Parathyroid adenoma (tissue), 2 donors: ENCODE data around the gene GPC5.

Experiments
- H2AFZ ChIP-seq: fragments of 300-600 bp; sonication (generic); one replicate; pipeline ENCODE4 v1.7.0; 2017; ENCODE audit warnings: antibody characterized with exemption, mild to moderate bottlenecking
- H3K27ac ChIP-seq: fragments of 300-600 bp; sonication (generic); one replicate; pipeline ENCODE4 v1.7.0; 2017
- H3K27me3 ChIP-seq: fragments of 300-600 bp; sonication (generic); one replicate; pipeline ENCODE4 v1.7.0; 2017; ENCODE audit warnings: low read length; ENCODE audit not compliant: control insufficient read depth, insufficient read depth
- H3K36me3 ChIP-seq: fragments of 300-600 bp; sonication (generic); one replicate; pipeline ENCODE4 v1.7.0; 2017; ENCODE audit warnings: low read length; ENCODE audit not compliant: control insufficient read depth, insufficient read depth
- H3K4me1 ChIP-seq: fragments of 300-600 bp; sonication (generic); one replicate; pipeline ENCODE4 v1.7.0; 2017; ENCODE audit warnings: control low read depth
- H3K4me2 ChIP-seq: fragments of 300-600 bp; sonication (generic); one replicate; pipeline ENCODE4 v1.7.0; 2017; ENCODE audit warnings: low read length
- H3K4me3 ChIP-seq: fragments of 300-600 bp; sonication (generic); one replicate; pipeline ENCODE4 v1.7.0; 2017; ENCODE audit warnings: low read depth, low read length
- H3K79me2 ChIP-seq: fragments of 300-600 bp; sonication (generic); one replicate; pipeline ENCODE4 v1.7.0; 2017; ENCODE audit warnings: control low read depth
- H3K9ac ChIP-seq: fragments of 300-600 bp; sonication (generic); one replicate; pipeline ENCODE4 v1.7.0; 2017; ENCODE audit warnings: mild to moderate bottlenecking
- H3K9me3 ChIP-seq: fragments of 300-600 bp; sonication (generic); one replicate; pipeline ENCODE4 v1.7.0; 2017; ENCODE audit warnings: low read length; ENCODE audit not compliant: control insufficient read depth
- TF ChIP-seq, protein P1 (sequence below): fragments of 300-600 bp; sonication (generic); IDR thresholded peaks from one replicate; pipeline ENCODE4 v1.7.0; 2017; ENCODE audit warnings: antibody characterized with exemption, mild to moderate bottlenecking
- donor health status: primary hyperparathyroidism.

GPC5 gene

DNA sequence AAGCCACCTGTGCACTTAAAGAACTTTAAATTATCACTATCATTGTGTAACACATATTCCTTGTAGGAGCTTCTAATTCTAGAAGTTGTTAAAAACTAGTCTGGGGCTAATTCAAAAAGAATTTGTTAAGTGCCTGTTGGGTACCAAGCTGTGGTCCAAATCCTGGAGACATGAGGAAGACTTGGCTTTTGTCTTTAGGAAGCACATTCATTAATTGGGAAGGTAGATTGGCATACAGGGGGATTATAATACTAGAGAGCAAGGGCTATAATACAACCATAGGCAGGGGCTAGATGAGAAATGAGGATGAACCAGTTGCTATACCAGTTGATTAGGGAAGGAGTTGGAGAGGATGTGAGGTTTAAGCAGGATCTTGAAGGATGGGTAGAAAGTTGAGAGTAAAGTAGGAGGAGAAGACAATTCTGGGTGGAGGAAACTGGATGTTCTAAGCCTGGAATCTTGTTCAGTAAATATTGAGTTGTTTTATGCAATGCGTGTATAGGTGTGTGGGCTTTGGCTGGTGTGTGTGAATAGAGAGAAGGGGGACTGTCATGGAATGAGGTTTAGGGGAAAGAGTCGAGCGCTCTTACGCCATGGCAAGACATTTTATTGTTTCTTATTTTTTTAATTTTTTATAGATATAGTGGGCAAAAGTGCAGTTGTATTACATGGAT lies 350.1 kb downstream of the GPC5 start:
- H3K9me3 ChIP-seq = no peaks in the 10 kb centered on the region
- no peaks in the 10 kb centered on the region for H3K36me3 ChIP-seq
- no peak overlapping the region for H3K4me3 ChIP-seq
- TF ChIP-seq, protein P1, sequence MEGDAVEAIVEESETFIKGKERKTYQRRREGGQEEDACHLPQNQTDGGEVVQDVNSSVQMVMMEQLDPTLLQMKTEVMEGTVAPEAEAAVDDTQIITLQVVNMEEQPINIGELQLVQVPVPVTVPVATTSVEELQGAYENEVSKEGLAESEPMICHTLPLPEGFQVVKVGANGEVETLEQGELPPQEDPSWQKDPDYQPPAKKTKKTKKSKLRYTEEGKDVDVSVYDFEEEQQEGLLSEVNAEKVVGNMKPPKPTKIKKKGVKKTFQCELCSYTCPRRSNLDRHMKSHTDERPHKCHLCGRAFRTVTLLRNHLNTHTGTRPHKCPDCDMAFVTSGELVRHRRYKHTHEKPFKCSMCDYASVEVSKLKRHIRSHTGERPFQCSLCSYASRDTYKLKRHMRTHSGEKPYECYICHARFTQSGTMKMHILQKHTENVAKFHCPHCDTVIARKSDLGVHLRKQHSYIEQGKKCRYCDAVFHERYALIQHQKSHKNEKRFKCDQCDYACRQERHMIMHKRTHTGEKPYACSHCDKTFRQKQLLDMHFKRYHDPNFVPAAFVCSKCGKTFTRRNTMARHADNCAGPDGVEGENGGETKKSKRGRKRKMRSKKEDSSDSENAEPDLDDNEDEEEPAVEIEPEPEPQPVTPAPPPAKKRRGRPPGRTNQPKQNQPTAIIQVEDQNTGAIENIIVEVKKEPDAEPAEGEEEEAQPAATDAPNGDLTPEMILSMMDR = no peak
- no peak overlapping the region for H3K27ac ChIP-seq
- no peaks in the 10 kb centered on the region for H3K4me1 ChIP-seq
- no peak overlapping the region for H3K9ac ChIP-seq
- no peaks in the 10 kb centered on the region for H3K79me2 ChIP-seq
- H3K4me2 ChIP-seq = no peak overlapping the region
- no peak overlapping the region for H2AFZ ChIP-seq
- no peaks in the 10 kb centered on the region for H3K27me3 ChIP-seq

DNA sequence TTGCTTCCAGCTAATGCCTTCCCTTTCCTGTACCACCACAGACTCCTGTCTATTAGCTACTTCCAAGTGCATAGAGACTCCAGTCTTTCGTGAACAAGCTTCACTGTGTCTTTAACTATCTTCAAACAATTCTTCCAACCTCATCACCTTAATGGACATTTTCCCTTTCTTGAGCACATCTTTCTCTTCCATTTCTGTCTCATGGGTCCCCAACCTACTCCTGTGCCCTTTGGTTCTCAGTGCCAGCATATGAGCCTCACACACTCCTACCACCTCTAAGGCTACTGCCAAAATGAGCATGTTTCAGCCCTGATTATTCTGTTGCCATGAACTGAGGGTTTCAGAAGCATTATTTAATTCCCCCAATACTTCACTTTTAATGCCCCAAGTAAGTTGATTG lies 360.3 kb downstream of the GPC5 start:
- Histone ChIP-seq H3K27me3 (no peaks in the 10 kb centered on the region), H2AFZ (no peak overlapping the region), H3K4me1 (no peaks in the 10 kb centered on the region), H3K9me3 (no peaks in the 10 kb centered on the region), H3K9ac (no peak overlapping the region), H3K36me3 (no peaks in the 10 kb centered on the region), H3K4me3 (no peak overlapping the region), H3K4me2 (no peak overlapping the region), H3K27ac (no peak overlapping the region), H3K79me2 (no peaks in the 10 kb centered on the region)
- TF ChIP-seq, protein P1 = no peak

DNA sequence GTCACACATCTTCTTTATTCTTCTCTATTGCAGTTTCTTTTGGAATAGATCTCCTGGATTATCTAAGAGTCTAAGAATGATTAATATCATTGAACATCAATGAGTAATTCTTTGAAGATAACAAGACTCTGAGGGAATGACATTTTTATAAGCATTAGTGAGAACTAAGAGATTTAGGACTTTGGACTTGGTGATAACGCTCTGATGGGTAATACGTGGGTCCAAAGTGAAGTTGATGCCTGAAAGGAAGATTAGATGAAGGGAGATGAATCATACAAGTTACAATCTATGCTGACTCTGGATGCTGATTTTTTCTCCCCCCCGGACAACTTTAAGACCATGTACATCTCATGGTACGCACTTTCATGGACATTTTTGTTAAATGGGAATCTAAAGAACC lies 364.5 kb downstream of the GPC5 start:
- no peak overlapping the region for H2AFZ ChIP-seq
- H3K4me3 ChIP-seq = no peak overlapping the region
- TF ChIP-seq, protein P1 = no peak

DNA sequence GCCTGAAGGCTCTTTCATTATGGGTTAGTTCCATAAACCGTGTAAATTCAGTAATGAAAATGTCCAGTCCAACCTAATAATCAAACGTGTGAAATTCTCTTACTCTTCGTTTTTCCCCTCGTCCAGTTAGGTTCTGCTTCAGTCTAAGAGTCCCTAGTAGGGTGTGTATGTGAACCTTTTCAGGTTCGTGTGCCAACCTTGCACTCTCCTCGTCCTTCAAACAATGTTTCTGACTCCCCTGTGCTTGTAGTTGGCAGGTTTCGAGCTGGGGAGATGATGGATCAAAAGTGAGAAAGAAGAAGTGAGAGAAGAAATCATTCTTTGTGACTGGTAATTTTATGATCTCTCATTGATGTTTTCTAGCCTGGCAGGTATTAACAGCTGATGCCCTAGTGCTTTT lies 366.1 kb downstream of the GPC5 start:
- Histone ChIP-seq H3K4me2 (no peak overlapping the region), H3K9me3 (no peaks in the 10 kb centered on the region), H3K36me3 (no peaks in the 10 kb centered on the region), H3K4me1 (no peaks in the 10 kb centered on the region), H3K79me2 (no peaks in the 10 kb centered on the region), H3K4me3 (no peak overlapping the region), H3K27ac (no peak overlapping the region), H3K9ac (no peak overlapping the region), H3K27me3 (no peaks in the 10 kb centered on the region), H2AFZ (no peak overlapping the region)
- TF ChIP-seq, protein P1 = no peak

More for the DNA sequence above, 364.5 kb downstream of the GPC5 start:
- no peaks in the 10 kb centered on the region for H3K79me2 ChIP-seq
- no peaks in the 10 kb centered on the region for H3K9me3 ChIP-seq
- H3K4me2 ChIP-seq = no peak overlapping the region
- no peaks in the 10 kb centered on the region for H3K4me1 ChIP-seq
- H3K36me3 ChIP-seq = no peaks in the 10 kb centered on the region
- H3K9ac ChIP-seq = no peak overlapping the region
- H3K27me3 ChIP-seq = no peaks in the 10 kb centered on the region
- no peak overlapping the region for H3K27ac ChIP-seq

DNA sequence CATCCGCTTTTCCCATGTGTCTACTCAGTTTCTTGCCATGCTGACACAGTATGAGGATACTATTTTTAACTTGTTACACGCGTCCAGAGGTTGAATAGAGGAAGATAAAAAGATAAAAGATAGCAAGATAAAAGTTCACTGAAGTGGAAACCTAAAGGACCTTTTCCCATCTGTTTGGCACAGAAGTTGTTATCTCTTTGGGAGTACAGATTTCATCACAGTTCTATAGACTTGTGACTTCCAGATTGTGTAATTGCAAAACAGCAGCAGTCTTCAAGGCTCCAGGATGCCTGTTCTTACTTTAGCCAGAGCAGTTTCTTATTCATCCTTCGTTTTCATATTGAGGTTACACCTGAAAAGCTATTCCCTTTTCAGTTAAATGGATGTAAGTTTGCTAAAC lies 369.2 kb downstream of the GPC5 start:
- Histone ChIP-seq H3K27me3 (no peaks in the 10 kb centered on the region), H3K9ac (no peak overlapping the region), H3K4me1 (no peaks in the 10 kb centered on the region), H3K79me2 (no peaks in the 10 kb centered on the region), H2AFZ (no peak overlapping the region), H3K9me3 (no peaks in the 10 kb centered on the region), H3K4me3 (no peak overlapping the region), H3K27ac (no peak overlapping the region), H3K36me3 (no peaks in the 10 kb centered on the region), H3K4me2 (no peak overlapping the region)
- TF ChIP-seq, protein P1 = no peak
